Fibroblast of villous mesenchyme (primary cell): ENCODE measurements around the gene PCDHGB2. TPM values are rescaled to one million over a fixed set of nuclear protein-coding genes. Genes with fewer than 3 reads are reported as not detected.

Experiments used
- DNase-seq: peaks from one replicate; pipeline ENCODE4 v3.0.0-alpha.2; 2010; ENCODE audit warnings: low read depth
- H3K4me3 ChIP-seq: 2 replicates; pipeline ENCODE4 v1.5.1; 2011; ENCODE audit warnings: low read depth, mild to moderate bottlenecking, low read length
- total RNA-seq: library from RNA; depleted of rRNA; stranded (reverse); fragments of >200 nt; gene quantifications from 2 replicates; pipeline ENCODE4 v1.2.3, GENCODE V29; 2012
- TF ChIP-seq, protein P1 (sequence below): IDR thresholded peaks from 2 replicates; pipeline ENCODE4 v1.5.1; 2012; ENCODE audit warnings: low read depth, mild to moderate bottlenecking, low read length; ENCODE audit not compliant: insufficient read depth

Gene PCDHGB2
- total RNA-seq, 1 donor, result 2.6 TPM

GRCh38 chr5:141355641-141356040 lies 4.2 kb upstream of the PCDHGB2 start:
- TF ChIP-seq, protein P1, sequence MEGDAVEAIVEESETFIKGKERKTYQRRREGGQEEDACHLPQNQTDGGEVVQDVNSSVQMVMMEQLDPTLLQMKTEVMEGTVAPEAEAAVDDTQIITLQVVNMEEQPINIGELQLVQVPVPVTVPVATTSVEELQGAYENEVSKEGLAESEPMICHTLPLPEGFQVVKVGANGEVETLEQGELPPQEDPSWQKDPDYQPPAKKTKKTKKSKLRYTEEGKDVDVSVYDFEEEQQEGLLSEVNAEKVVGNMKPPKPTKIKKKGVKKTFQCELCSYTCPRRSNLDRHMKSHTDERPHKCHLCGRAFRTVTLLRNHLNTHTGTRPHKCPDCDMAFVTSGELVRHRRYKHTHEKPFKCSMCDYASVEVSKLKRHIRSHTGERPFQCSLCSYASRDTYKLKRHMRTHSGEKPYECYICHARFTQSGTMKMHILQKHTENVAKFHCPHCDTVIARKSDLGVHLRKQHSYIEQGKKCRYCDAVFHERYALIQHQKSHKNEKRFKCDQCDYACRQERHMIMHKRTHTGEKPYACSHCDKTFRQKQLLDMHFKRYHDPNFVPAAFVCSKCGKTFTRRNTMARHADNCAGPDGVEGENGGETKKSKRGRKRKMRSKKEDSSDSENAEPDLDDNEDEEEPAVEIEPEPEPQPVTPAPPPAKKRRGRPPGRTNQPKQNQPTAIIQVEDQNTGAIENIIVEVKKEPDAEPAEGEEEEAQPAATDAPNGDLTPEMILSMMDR, result no peak
- no peak for DNase-seq
- peak overlapping the region; percentile 53 for H3K4me3 ChIP-seq

- H3K4me3 ChIP-seq, result no peak overlapping the region
- DNase-seq, result no peak
- TF ChIP-seq, protein P1, result no peak
Observed at GRCh38 chr5:141356133-141356532, 3.7 kb upstream of the PCDHGB2 start.

- no peak overlapping the region for H3K4me3 ChIP-seq
- no peak for DNase-seq
- TF ChIP-seq, protein P1, result no peak
Observed at GRCh38 chr5:141356950-141357349, 2.8 kb upstream of the PCDHGB2 start.

GRCh38 chr5:141360685-141361084 lies 891 bp downstream of the PCDHGB2 start:
- H3K4me3 ChIP-seq, result no peak overlapping the region
- TF ChIP-seq, protein P1, result no peak
- no peak for DNase-seq

- no peak overlapping the region for H3K4me3 ChIP-seq
- DNase-seq, result no peak
- TF ChIP-seq, protein P1, result no peak
Observed at GRCh38 chr5:141362719-141363118, 2.9 kb downstream of the PCDHGB2 start.

- no peak for DNase-seq
- no peak within 1 kb of the TSS for H3K4me3 ChIP-seq
- TF ChIP-seq, protein P1, result peak; percentile 2
Observed at GRCh38 chr5:141363952-141364660, 4.3 kb downstream of the PCDHGB2 start, which contains the start of gene PCDHGA5. PCDHGA5 (plus strand) TSS chr5:141364162; CDS start chr5:141364331, 169 bp downstream.
